SK-N-SH treated with all-trans-retinoic acid at 6 μM for 48 hours (cell line): ENCODE data around the gene CFH.

Source experiments
- ATAC-seq: fragments of 200-7000 bp; cut with Tn5 transposase; 3 replicates; pipeline ENCODE4 v1.9.1; 2020; ENCODE audit warnings: mild to moderate bottlenecking, moderate library complexity
- ARNTL ChIP-seq: fragments of 450-650 bp; formaldehyde crosslinking; IDR thresholded peaks from 2 replicates; pipeline ENCODE4 v1.5.0; 2020; ENCODE audit warnings: low read depth, mild to moderate bottlenecking, moderate library complexity, borderline replicate concordance
- BACH2 ChIP-seq: fragments of 250-450 bp; sonication (Bioruptor Pico); IDR thresholded peaks from 2 replicates; pipeline ENCODE4 v1.9.0; 2021; ENCODE audit warnings: mild to moderate bottlenecking, borderline replicate concordance
- CSDC2 ChIP-seq: fragments of 250-450 bp; sonication (Bioruptor Pico); IDR thresholded peaks from 2 replicates; pipeline ENCODE4 v1.5.0; 2020; ENCODE audit warnings: mild to moderate bottlenecking, moderate library complexity
- ESRRG ChIP-seq: fragments of 250-450 bp; sonication (Bioruptor Pico); IDR thresholded peaks from 2 replicates; pipeline ENCODE4 v1.6.1; 2021; ENCODE audit warnings: mild to moderate bottlenecking
- GLIS3 ChIP-seq: fragments of 250-450 bp; sonication (Bioruptor Pico); IDR thresholded peaks from 2 replicates; pipeline ENCODE4 v1.5.0; 2020; ENCODE audit warnings: mild to moderate bottlenecking, moderate library complexity
- ISL1 ChIP-seq: fragments of 250-450 bp; sonication (Bioruptor Pico); IDR thresholded peaks from 2 replicates; pipeline ENCODE4 v2.1.2; 2022; ENCODE audit warnings: mild to moderate bottlenecking, moderate library complexity
- PPARA ChIP-seq: fragments of 250-450 bp; sonication (Bioruptor Pico); IDR thresholded peaks from 2 replicates; pipeline ENCODE4 v1.5.0; 2020; ENCODE audit warnings: mild to moderate bottlenecking, borderline replicate concordance
- RARB ChIP-seq: fragments of 250-450 bp; sonication (Bioruptor Pico); IDR thresholded peaks from 2 replicates; pipeline ENCODE4 v1.8.0; 2021; ENCODE audit warnings: mild to moderate bottlenecking, moderate library complexity
- SNAI2 ChIP-seq: fragments of 250-450 bp; sonication (Bioruptor Pico); IDR thresholded peaks from 2 replicates; pipeline ENCODE4 v1.5.0; 2020; ENCODE audit warnings: mild to moderate bottlenecking, moderate library complexity
- TOX ChIP-seq: fragments of 250-450 bp; sonication (Bioruptor Pico); IDR thresholded peaks from 2 replicates; pipeline ENCODE4 v1.8.0; 2021; ENCODE audit warnings: mild to moderate bottlenecking, moderate library complexity, borderline replicate concordance
- ZC3H10 ChIP-seq: fragments of 250-450 bp; sonication (Bioruptor Pico); IDR thresholded peaks from 2 replicates; pipeline ENCODE4 v1.5.1; 2021; ENCODE audit warnings: mild to moderate bottlenecking, moderate library complexity
- ZFP3 ChIP-seq: fragments of 250-450 bp; sonication (Bioruptor Pico); IDR thresholded peaks from 2 replicates; pipeline ENCODE4 v1.5.0; 2020; ENCODE audit warnings: mild to moderate bottlenecking, moderate library complexity
- ZFP30 ChIP-seq: fragments of 450-650 bp; formaldehyde crosslinking; IDR thresholded peaks from 2 replicates; pipeline ENCODE4 v1.5.0; 2022; ENCODE audit warnings: mild to moderate bottlenecking, moderate library complexity
- ZNF565 ChIP-seq: fragments of 450-650 bp; formaldehyde crosslinking; conservative IDR thresholded peaks from 2 replicates; pipeline ENCODE4 v1.5.0; 2020; ENCODE audit warnings: low read depth, mild to moderate bottlenecking, moderate library complexity
- ZNF70 ChIP-seq: fragments of 450-650 bp; formaldehyde crosslinking; IDR thresholded peaks from 2 replicates; pipeline ENCODE4 v1.5.0; 2020; ENCODE audit warnings: mild to moderate bottlenecking, moderate library complexity
- ZNF8 ChIP-seq: fragments of 450-650 bp; formaldehyde crosslinking; IDR thresholded peaks from 2 replicates; pipeline ENCODE4 v1.5.0; 2020; ENCODE audit warnings: mild to moderate bottlenecking, moderate library complexity
- TF ChIP-seq, protein P1 (sequence below): fragments of 250-450 bp; sonication (Bioruptor Pico); IDR thresholded peaks from 2 replicates; pipeline ENCODE4 v1.8.0; 2020; ENCODE audit warnings: mild to moderate bottlenecking, moderate library complexity, borderline replicate concordance
- TF ChIP-seq, protein P2 (sequence below): fragments of 250-450 bp; sonication (Bioruptor Pico); IDR thresholded peaks from 2 replicates; pipeline ENCODE4 v1.5.0; 2020; ENCODE audit warnings: mild to moderate bottlenecking, moderate library complexity
- TF ChIP-seq, protein P3 (sequence below): fragments of 250-450 bp; sonication (Bioruptor Pico); IDR thresholded peaks from 2 replicates; pipeline ENCODE4 v1.5.1; 2021; ENCODE audit warnings: mild to moderate bottlenecking, moderate library complexity

Gene CFH

DNA sequence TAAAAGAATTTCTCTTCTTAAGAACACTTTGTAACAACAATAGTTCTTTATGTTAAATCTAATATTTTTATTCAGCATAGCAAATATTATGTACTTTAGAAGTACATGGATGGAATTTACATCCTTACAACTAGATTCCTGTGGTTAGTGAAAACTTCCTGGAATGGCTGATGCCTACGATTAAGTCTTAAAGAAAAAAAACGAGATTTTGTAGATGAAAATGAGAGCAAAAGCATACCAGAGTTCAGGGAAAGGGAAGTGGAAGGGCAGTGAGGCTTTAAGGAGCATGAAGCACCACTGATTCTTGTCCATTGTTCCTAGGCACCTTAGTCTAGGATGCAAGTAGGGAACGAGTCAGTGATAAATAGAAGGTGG is 26.7 kb downstream of the CFH start:
- no peak for TF ChIP-seq CSDC2 (CRISPR knock-in tag)
- TF ChIP-seq GLIS3: no peak
- TF ChIP-seq, protein P1, sequence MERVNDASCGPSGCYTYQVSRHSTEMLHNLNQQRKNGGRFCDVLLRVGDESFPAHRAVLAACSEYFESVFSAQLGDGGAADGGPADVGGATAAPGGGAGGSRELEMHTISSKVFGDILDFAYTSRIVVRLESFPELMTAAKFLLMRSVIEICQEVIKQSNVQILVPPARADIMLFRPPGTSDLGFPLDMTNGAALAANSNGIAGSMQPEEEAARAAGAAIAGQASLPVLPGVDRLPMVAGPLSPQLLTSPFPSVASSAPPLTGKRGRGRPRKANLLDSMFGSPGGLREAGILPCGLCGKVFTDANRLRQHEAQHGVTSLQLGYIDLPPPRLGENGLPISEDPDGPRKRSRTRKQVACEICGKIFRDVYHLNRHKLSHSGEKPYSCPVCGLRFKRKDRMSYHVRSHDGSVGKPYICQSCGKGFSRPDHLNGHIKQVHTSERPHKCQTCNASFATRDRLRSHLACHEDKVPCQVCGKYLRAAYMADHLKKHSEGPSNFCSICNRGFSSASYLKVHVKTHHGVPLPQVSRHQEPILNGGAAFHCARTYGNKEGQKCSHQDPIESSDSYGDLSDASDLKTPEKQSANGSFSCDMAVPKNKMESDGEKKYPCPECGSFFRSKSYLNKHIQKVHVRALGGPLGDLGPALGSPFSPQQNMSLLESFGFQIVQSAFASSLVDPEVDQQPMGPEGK (CRISPR knock-in tag): no peak
- TF ChIP-seq ZFP30 (CRISPR knock-in tag): no peak
- no peak for TF ChIP-seq ZFP3 (CRISPR knock-in tag)
- no peak for TF ChIP-seq ESRRG
- TF ChIP-seq ISL1: no peak
- TF ChIP-seq, protein P2, sequence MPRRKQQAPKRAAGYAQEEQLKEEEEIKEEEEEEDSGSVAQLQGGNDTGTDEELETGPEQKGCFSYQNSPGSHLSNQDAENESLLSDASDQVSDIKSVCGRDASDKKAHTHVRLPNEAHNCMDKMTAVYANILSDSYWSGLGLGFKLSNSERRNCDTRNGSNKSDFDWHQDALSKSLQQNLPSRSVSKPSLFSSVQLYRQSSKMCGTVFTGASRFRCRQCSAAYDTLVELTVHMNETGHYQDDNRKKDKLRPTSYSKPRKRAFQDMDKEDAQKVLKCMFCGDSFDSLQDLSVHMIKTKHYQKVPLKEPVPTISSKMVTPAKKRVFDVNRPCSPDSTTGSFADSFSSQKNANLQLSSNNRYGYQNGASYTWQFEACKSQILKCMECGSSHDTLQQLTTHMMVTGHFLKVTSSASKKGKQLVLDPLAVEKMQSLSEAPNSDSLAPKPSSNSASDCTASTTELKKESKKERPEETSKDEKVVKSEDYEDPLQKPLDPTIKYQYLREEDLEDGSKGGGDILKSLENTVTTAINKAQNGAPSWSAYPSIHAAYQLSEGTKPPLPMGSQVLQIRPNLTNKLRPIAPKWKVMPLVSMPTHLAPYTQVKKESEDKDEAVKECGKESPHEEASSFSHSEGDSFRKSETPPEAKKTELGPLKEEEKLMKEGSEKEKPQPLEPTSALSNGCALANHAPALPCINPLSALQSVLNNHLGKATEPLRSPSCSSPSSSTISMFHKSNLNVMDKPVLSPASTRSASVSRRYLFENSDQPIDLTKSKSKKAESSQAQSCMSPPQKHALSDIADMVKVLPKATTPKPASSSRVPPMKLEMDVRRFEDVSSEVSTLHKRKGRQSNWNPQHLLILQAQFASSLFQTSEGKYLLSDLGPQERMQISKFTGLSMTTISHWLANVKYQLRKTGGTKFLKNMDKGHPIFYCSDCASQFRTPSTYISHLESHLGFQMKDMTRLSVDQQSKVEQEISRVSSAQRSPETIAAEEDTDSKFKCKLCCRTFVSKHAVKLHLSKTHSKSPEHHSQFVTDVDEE (CRISPR knock-in tag): no peak
- TF ChIP-seq BACH2: no peak
- peak; percentile 92 for ATAC-seq

DNA sequence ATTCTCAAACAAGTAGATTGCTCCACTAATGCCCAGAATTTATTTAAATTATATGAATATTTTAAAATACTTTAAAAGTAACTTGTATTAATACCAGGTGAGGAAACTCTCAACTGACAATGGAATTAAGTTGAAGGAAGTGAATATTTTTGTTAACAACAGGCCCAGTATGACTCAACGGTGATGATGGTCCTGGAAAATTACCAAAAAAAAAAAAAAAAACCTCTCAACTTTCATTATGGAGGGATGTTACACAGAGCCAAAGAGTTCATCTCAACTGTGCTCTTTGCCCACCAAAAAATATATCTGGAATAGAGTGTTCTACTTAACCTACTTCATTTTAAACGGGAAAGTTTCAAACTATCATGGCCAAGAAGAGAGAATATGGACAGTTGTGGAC is 28.3 kb downstream of the CFH start:
- TF ChIP-seq BACH2: no peak
- no peak for TF ChIP-seq PPARA (CRISPR knock-in tag)
- TF ChIP-seq, protein P3, sequence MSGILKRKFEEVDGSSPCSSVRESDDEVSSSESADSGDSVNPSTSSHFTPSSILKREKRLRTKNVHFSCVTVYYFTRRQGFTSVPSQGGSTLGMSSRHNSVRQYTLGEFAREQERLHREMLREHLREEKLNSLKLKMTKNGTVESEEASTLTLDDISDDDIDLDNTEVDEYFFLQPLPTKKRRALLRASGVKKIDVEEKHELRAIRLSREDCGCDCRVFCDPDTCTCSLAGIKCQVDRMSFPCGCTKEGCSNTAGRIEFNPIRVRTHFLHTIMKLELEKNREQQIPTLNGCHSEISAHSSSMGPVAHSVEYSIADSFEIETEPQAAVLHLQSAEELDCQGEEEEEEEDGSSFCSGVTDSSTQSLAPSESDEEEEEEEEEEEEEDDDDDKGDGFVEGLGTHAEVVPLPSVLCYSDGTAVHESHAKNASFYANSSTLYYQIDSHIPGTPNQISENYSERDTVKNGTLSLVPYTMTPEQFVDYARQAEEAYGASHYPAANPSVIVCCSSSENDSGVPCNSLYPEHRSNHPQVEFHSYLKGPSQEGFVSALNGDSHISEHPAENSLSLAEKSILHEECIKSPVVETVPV (CRISPR knock-in tag): no peak
- peak; percentile 62 for ATAC-seq

DNA sequence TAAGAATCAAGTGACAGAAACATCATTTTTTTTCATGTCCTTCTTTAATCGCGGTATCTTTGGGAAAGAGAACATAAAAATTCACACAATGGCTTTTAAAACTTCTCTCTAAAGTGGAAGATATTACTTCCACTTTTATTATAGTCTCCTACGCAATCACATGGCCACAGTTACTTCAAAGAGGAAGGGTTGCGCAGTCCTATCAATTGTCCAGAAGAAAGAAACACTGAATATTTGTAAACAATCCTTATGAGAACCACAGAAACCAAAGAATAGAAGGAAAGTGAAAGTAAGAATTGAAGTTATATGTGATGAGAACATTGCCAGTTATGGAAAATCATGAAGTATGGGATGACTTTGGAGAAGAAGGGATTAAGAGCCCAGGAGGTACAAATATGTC is 32.6 kb downstream of the CFH start:
- ATAC-seq: no peak
- TF ChIP-seq SNAI2 (CRISPR knock-in tag): no peak
- TF ChIP-seq GLIS3: no peak
- no peak for TF ChIP-seq ZC3H10
- no peak for TF ChIP-seq BACH2
- no peak for TF ChIP-seq ISL1
- no peak for TF ChIP-seq RARB (CRISPR knock-in tag)
- TF ChIP-seq, protein P2 (CRISPR knock-in tag): no peak
- no peak for TF ChIP-seq ARNTL (CRISPR knock-in tag)
- no peak for TF ChIP-seq ZNF565

DNA sequence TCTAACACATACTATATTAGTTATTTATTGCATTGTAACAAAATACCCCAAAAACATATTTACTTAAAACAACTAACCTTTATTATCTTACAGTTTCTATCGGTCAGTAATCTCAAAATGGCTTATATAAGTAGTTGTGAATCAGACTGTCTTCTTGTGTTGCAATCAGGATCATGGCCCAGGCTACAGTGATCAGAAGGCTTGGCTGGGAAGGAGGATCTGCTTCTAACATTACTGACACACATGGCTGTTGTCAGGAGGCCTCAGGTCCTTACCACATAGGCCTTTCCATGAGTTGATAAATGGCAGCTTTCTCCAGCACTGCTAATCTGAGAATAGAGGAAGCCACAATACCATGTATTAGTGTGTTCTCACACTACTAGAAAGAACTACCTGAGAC is 33.7 kb downstream of the CFH start:
- TF ChIP-seq BACH2 (no peak), TOX (CRISPR knock-in tag) (no peak), ZNF70 (CRISPR knock-in tag) (no peak), ZFP3 (CRISPR knock-in tag) (no peak), ZC3H10 (no peak), ZNF8 (no peak), GLIS3 (no peak), CSDC2 (CRISPR knock-in tag) (no peak)
- TF ChIP-seq, protein P3 (CRISPR knock-in tag): no peak
- no peak for ATAC-seq
